Heart right ventricle (tissue), 16 donors: ENCODE results near the gene TMEM45A. TPM values are rescaled to one million over a fixed set of nuclear protein-coding genes. Genes with fewer than 3 reads are reported as not detected.
"Not testable (repeated sequence)": the region's sequence is repeated elsewhere in the genome, so short reads cannot be mapped to it uniquely, and the experiment has no call there.

ENCODE experiments used
- ATAC-seq, 8 donors: fragments of 200-7000 bp; cut with Tn5 transposase; one replicate each; pipeline ENCODE4 v1.9.1; 2020; ENCODE audit warnings: mild to moderate bottlenecking in 8 of 8, moderate library complexity in 8 of 8, moderate number of reproducible peaks in 1 of 8
- DNase-seq, 2 donors: peaks; one replicate each; pipeline ENCODE4 v3.0.0-alpha.2; 2020
- H3K27ac ChIP-seq, 10 donors: fragments of 200-600 bp; sonication (generic) in 2 of 10; one replicate each; pipeline versions ENCODE4 v1.5.0 to v1.8.0; 2020 to 2022; ENCODE audit warnings: mild to moderate bottlenecking in 3 of 10
- H3K27me3 ChIP-seq, 7 donors: fragments of 200-600 bp; one replicate each; pipeline ENCODE4 v1.8.0; 2021 to 2022; ENCODE audit warnings: mild to moderate bottlenecking in 2 of 7
- H3K36me3 ChIP-seq, 9 donors: fragments of 200-600 bp; sonication (generic) in 1 of 9; one replicate each; pipeline versions ENCODE4 v1.5.0 to v1.8.0; 2020 to 2022; ENCODE audit warnings: mild to moderate bottlenecking in 2 of 9
- H3K4me1 ChIP-seq, 9 donors: fragments of 200-600 bp; sonication (generic) in 1 of 9; one replicate each; pipeline versions ENCODE4 v1.5.0 to v1.8.0; 2020 to 2022; ENCODE audit warnings: mild to moderate bottlenecking in 4 of 9
- H3K4me3 ChIP-seq, 10 donors: fragments of 200-600 bp; sonication (generic) in 2 of 10; one replicate each; pipeline versions ENCODE4 v1.5.0 to v1.8.0; 2020 to 2022; ENCODE audit warnings: mild to moderate bottlenecking in 7 of 10, moderate library complexity in 2 of 10
- H3K9me3 ChIP-seq, 11 donors: fragments of 200-600 bp in 10 of 11; sonication (generic) in 2 of 11; one replicate each; pipeline versions ENCODE4 v1.5.0 to v1.8.0; 2013 to 2022; ENCODE audit warnings: mild to moderate bottlenecking in 2 of 11, control low read depth in 1 of 11, moderate library complexity in 1 of 11
- CTCF ChIP-seq, 9 donors: fragments of 200-600 bp; sonication (generic) in 2 of 9; IDR thresholded peaks; one replicate each; pipeline versions ENCODE4 v1.5.0 to v1.8.0; 2021 to 2022; ENCODE audit warnings: antibody characterized with exemption in 9 of 9, mild to moderate bottlenecking in 5 of 9, moderate library complexity in 1 of 9
- WGBS, 2 donors: extraction: QIAGEN DNeasy Blood & Tissue Kit; methylation state at CpG; one replicate each; pipeline ENCODE4 v1.1.7; 2013; ENCODE audit warnings: inconsistent platforms in 1 of 2; 5-methylcytosine and 5-hydroxymethylcytosine counted together
- intact Hi-C, 10 donors: fragments of 100-400 bp; cut with DNase I; formaldehyde crosslinking; loops; one replicate each; pipeline versions ENCODE4 v1.11.1 to v1.14.2; 2022
- polyA plus RNA-seq, 2 donors: library from polyadenylated mRNA; stranded (reverse); fragments of 200-250 nt; gene quantifications; one replicate each; pipeline ENCODE4 v1.2.3, GENCODE V29; 2013
- total RNA-seq, 10 donors: library from RNA; stranded (reverse); fragmentation: NEBNext Ultra II Directional in 3 of 10; extraction: Animal tissue kit (Norgen Biotek cat#: 25700) in 3 of 10; gene quantifications; one replicate each; pipeline versions ENCODE4 v1.2.1 to v1.2.4, GENCODE V29; 2021 to 2023
- donor health status: Arrhythmogenic right ventricular cardiomyopathy.
- donor health status: ischemic (EF 13 %, LVEDD 7.1; RV severe dilation, severe dysfunction).
- donor health status: healthy with polysubstance abuse.
- donor health status: DM: no; HTN: yes; CAD: no.
- donor health status: DM: no; HTN: no; CAD: no.
- donor health status: ischemic (EF 25% LVEDD 6.9; RV normal size, moderate dysfunction).
- donor health status: ischemic (EF 25% LVEDD 5.7; RV mildly dilated, moderate dysfunction).
- donor health status: healthy.
- donor health status: DM: yes; HTN: yes; CAD: no.
- donor health status: Ischemic cardiomyopathy.
- donor health status: ischemic (EF 35%, LVEDD 5.7; RV mildly dilated, moderate dysfunction).
- donor health status: nonischemic (EF 11% LVEDD 7.7; RV severe dilation, severe dysfunction).
- donor health status: DM: yes; HTN: yes; CAD: no.
- donor health status: PGD.
- donor health status: ischemic (EF 29% LVEDD 5.4; RV normal size, mild dysfunction).
- donor health status: nonischemic (EF 23%, LVEDD 6.1; RV moderate dilation, normal function).

Gene TMEM45A
- total and polyA plus RNA-seq, 12 donors: 0.80 to 16.1 (median 2.5) TPM

- Histone ChIP-seq H3K36me3 (no peaks in the 10 kb centered on the region), H3K27me3 (no peaks in the 10 kb centered on the region), H3K4me3 (no peak overlapping the region), H3K4me1 (peaks cover 0 to under 1% (median 0%) of the 10 kb centered on the region in 9 donors), H3K9me3 (peaks cover 0 to 31% (median 0%) of the 10 kb centered on the region in 11 donors), H3K27ac (no peak overlapping the region)
- 76 to 84% methylated on average over 2 of the region's 2 CpGs for WGBS, 2 donors
- TF ChIP-seq CTCF (IDR thresholded peaks at IDR 0.05): no peak
- ATAC-seq (no peak), DNase-seq (no peak)
- intact Hi-C loops: no loop called here
Measured at GRCh38 chr3:100471444-100471843, 21.0 kb upstream of the TMEM45A start.

- H3K27me3 ChIP-seq, H3K27ac ChIP-seq, ATAC-seq, H3K4me1 ChIP-seq, H3K4me3 ChIP-seq, DNase-seq, H3K9me3 ChIP-seq, H3K36me3 ChIP-seq, intact Hi-C loops: not testable (repeated sequence)
- 90 to 94% methylated on average over 26 to 32 of the region's 32 CpGs for WGBS, 2 donors
Measured at GRCh38 chr3:100477851-100478360, 14.5 kb upstream of the TMEM45A start.

GRCh38 chr3:100478521-100478920 lies 13.9 kb upstream of the TMEM45A start:
- WGBS, 2 donors: 90 to 99% methylated on average over 20 to 25 of the region's 25 CpGs
- H3K4me1 ChIP-seq, H3K4me3 ChIP-seq, H3K36me3 ChIP-seq, H3K27me3 ChIP-seq, H3K27ac ChIP-seq, DNase-seq, intact Hi-C loops, H3K9me3 ChIP-seq, ATAC-seq: not testable (repeated sequence)

- Histone ChIP-seq H3K36me3 (no peaks in the 10 kb centered on the region), H3K27ac (no peak overlapping the region), H3K27me3 (peaks cover 0 to 10% (median 0%) of the 10 kb centered on the region in 7 donors), H3K4me1 (no peaks in the 10 kb centered on the region), H3K9me3 (no peaks in the 10 kb centered on the region), H3K4me3 (no peak overlapping the region)
- intact Hi-C loops: no loop called here
- ATAC-seq (no peak), DNase-seq (no peak)
- 82 to 88% methylated on average over 5 of the region's 5 CpGs for WGBS, 2 donors
- no peak for TF ChIP-seq CTCF (IDR thresholded peaks at IDR 0.05)
Measured at GRCh38 chr3:100480081-100480480, 12.3 kb upstream of the TMEM45A start.

GRCh38 chr3:100482176-100482575 lies 10.2 kb upstream of the TMEM45A start:
- Histone ChIP-seq H3K9me3 (no peaks in the 10 kb centered on the region), H3K36me3 (no peaks in the 10 kb centered on the region), H3K4me1 (no peaks in the 10 kb centered on the region), H3K4me3 (no peak overlapping the region), H3K27ac (no peak overlapping the region), H3K27me3 (peaks cover 0 to 10% (median 0%) of the 10 kb centered on the region in 7 donors)
- no peak for DNase-seq
- WGBS, 2 donors: 66 to 69% methylated on average over 2 of the region's 2 CpGs
- no peak for ATAC-seq
- TF ChIP-seq CTCF (IDR thresholded peaks at IDR 0.05): no peak
- intact Hi-C loops: no loop called here
